Activated T-cell treated with anti-CD3 and anti-CD28 coated beads, Interleukin-2, amount 50 U/mL, for 1 hour (primary cell): ENCODE results near the gene CD37.

Experiments used
- DNase-seq: peaks from one replicate; pipeline ENCODE4 v3.0.0-alpha.2; 2020

Gene CD37

GRCh38 chr19:49383599-49383998 is 48.4 kb downstream of the CD37 start:
- DNase-seq = no peak

GRCh38 chr19:49387936-49388372 is 52.7 kb downstream of the CD37 start, which contains the start of gene KASH5:
Gene KASH5, plus strand, starts transcription at chr19:49388249. Its CDS starts 2,635 bp downstream, at chr19:49390884.
- peak; percentile 81 for DNase-seq

- DNase-seq = no peak
Observed at GRCh38 chr19:49389406-49389805, 54.2 kb downstream of the CD37 start.
